GM19395 (cell line): Measurements from ENCODE around the gene KCTD19.
"Not testable (repeated sequence)": the region's sequence is repeated elsewhere in the genome, so short reads cannot be mapped to it uniquely, and the experiment has no call there.

Experiments used
- ATAC-seq: cut with Tn5 transposase; IDR thresholded peaks from one replicate; pipeline ENCODE4 v1.9.1; 2021; ENCODE audit warnings: mild to moderate bottlenecking, moderate library complexity; ENCODE audit not compliant: unreplicated experiment

The KCTD19 gene

DNA sequence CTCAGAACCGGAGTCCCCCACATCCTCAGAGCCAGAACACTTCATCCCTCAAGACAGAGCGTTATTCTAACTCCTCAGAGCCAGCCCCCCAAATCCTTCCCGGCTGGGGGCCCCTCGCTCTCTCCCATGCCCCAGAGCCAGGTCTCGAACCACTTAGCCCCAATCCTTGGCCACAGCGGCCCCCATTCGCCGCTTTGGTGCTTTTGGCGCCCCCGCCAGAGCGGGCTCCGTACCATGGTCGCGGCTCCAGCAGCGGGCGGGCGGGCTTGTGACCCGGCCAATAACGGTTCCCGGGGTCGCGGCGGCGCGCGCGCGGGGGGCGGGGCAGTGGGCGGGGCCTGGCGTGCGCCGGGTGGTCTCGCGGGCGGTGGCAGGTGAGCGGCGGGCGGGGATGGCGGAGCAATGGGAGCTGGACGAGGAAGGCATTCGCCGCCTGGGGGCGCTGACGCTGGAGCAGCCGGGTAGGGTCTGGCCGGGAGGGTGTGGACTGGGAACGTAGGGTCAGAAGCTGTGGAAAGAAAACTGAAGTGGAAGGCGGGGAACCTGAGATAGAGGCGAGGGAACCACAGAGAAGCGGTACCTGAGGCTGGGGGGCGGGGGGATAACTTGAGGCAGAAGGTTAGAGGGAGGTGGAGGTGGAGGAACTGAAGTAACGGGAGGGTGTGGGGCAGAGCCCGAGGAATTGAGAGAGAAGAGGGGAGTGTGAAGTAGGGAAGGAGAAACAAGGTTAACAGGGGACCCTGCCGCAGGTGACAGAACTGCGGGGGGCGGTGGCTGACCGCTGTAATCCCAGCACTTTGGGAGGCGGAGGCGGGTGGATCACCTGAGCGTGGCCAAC, at the start of gene KCTD19, which contains the start of gene LRRC36:
Gene KCTD19 (minus strand): TSS at position 270 of the 838 bp plus-strand sequence. CDS start 34 bp downstream, at position 236.
Gene LRRC36 (plus strand): TSS at position 344 of the 838 bp plus-strand sequence. CDS start 48 bp downstream, at position 392.
- ATAC-seq, result no peak

DNA sequence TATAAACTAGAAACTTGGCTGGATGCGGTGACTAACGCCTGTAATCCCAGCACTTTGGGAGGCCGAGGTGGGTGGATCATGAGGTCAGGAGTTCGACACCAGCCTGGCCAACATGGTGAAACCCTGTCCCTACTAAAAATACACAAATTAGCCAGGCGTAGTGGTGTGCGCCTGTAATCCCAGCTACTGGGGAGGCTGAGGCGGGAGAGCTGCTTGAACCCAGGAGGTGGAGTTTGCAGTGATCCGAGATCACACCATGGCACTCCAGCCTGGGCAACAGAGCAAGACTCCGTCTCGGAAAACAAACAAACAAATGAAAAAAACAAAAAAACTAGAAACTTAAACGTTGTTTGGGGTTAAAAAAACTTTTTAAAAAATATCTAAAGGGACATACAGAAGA, 49.5 kb upstream of the KCTD19 start:
- ATAC-seq, result not testable (repeated sequence)

DNA sequence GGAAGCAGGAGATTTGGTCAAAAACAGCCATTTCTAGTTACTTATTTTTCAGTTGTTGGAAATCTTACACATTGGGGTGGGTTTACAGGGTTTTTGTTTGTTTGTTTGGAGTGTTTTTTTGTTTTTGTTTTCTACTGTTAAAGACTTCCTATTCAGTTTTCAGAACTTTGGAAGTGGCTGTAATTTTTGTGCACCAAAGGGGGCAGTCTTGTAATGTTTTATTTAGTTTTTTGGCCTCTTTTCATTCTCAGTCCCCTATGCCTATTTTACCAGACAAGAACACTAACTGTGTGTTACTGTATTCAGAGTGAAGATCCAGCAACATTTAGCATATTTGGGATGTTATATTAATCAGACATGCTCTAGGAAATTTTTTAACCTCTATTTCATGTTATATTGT, 46.1 kb upstream of the KCTD19 start:
- no peak for ATAC-seq

DNA sequence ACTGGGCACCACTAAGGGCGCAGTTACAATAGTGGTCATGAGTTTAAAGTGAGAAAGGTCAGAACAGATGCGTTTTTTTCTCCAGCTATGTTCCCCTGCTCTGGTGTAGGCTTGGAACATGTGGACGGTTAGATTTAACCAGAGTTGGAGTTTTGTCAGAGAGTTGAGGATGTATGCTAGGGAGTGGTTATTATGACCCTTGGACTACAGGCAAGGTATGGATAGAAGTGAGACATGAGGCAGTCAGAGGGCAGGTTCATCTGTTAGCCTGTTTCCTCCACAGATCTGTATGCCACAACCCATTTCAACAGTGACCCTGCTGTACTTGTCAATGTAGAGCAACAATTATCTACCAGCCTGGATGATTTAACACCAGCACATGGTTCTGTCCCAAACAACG, 44.1 kb upstream of the KCTD19 start:
- ATAC-seq, result no peak

DNA sequence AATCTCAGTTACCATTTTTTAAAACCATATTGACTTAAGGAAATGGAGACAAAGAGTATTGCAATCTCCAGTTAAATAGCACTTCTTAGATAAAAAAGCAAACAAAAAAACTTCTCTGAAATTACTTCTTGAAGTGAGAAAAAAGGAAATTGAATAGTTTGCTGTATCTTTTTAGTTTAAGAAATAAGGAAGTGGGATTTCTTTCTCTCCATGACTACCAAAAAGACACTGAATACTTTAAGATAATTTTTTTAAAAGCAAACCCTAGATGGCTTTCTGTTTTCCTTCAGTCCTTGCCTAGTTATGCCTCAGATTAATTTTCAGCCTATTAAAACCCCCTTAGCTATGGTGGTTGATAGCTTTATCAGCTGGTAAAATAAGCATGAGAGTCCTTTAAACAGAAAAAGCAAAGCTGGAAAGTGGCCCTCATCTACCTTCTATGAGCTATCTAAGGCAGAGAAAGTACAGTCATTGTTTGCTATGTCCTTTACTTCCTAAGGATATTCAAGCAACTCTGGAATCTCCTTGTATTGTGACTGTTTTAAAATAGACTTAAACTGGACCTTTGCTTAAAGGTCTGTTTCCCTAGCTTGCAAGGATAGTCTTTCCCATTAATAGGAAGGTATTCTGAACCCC, 38.2 kb upstream of the KCTD19 start:
- no peak for ATAC-seq

DNA sequence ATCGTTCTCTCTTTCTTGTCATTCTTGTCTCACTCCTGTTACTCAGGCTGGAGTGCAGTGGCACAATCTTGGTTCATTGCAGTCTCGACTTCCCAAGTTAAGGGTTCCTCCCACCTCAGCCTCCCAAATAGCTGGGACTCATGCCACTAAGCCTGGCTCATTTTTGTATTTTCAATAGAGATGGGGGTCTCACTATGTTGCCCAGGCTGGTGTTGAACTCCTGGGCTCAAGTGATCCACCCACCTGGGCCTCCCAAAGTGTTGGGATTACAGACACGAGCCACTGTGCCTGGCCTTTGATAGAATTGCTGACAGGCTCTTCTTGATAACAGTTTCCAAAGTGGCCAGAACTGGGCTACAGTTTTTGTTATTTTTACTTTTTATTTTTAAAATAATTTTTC, 34.5 kb upstream of the KCTD19 start:
- no peak for ATAC-seq

DNA sequence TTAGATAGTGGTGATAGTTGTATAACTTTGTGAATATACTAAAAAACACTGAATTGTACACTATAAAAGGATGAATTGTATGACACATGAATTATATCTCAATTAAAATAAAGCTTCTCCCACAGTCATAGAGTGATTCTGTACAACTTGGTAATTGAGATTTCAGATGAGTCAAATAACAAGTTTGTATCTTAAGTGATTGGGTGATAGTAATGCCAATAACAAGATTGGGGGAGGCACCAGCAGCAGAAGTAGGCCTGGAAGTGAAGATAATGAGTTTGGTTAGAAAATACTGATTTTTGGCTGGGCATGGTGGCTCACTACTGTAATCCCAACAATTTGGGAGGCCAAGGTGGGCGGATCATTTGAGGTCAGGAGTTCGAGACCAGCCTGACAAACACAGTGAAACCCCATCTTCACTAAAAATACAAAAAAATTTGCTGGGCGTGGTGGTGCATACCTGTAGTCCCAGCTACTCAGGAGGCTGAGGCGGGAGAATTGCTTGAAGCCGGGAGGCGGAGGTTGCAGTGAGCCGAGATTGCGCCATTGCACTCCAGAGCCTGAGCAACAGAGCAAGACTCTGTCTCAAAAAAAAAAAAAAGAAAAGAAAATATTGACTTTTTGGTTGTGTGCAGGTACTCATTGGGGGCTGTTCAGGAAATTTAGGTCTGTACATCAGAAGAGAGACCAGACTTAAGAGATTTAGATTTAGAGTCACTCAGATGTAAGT, 33.2 kb upstream of the KCTD19 start:
- ATAC-seq, result not testable (repeated sequence)

DNA sequence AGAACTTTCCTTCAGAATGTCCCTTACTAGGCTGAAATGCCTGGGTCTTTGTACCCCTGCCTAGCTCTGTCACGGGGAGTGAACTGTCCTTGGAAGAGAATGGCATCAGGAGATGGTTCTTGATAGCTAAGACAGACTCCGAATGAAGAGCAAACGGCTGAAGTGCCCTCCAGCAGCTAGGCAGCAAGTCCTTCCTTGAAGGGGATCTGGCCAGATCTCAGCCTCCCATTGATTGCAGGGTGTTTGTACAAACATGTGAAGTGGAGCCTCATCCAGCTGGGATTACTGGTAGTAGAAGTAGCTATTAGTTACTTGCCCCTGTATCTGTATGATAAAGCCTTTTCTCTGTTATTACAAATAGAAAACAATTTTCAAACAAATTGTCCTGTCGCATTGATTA, 31.0 kb upstream of the KCTD19 start:
- ATAC-seq, result no peak

DNA sequence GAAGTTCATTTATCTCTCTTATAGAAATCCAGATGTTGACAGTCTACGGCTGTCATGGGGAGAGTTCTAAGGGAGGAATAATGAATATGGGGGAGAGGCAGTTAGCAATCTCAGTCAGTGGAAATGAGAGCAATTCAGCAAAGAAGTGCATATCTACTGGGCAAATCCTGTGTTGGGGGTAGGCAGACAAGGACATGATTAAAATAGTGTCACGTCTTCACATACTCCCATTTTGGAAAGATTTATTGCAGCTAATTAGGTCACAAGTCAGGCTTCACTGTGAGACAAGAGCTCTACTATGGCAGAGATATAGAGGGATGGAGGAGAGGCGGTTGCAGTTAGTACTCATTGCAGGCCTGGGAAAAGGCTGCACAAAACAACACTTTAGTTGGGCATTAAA, 29.9 kb upstream of the KCTD19 start:
- no peak for ATAC-seq

DNA sequence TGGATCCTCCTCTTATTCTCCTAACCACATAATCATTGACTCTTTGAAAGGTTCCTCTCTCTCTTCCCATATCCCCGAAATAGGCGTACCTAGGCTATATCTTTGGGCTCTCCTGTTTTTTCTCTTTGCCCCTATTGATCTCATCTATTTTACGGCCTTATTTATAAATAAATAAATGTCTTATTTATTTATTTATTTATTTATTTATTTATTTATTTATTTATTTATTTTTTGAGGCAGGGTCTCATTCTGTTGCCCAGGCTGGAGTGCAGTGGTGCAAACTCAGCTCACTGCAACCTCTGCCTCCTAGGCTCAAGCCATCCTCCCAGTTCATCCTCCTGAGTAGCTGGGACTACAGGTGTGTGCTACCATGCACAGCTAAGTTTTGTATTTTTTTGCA, 25.9 kb upstream of the KCTD19 start:
- not testable (repeated sequence) for ATAC-seq

DNA sequence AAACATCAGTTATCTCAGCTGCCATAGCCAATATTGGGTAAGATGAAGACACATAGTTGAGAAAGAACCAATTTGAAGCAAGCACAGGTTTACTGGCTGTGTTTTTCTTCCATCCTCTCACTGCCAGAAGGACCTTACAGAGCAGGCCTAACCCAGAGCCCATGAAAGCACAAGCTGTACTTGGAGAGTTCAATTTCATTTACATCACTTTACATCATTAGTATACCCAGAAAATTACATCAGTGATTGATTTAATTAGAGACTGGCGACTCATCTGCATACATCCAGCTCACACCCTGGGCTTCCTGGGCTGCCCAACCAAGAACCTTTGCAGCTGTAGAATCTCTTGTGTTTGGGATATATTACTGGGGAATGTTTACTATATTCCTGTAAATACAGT, 23.8 kb upstream of the KCTD19 start:
- no peak for ATAC-seq

DNA sequence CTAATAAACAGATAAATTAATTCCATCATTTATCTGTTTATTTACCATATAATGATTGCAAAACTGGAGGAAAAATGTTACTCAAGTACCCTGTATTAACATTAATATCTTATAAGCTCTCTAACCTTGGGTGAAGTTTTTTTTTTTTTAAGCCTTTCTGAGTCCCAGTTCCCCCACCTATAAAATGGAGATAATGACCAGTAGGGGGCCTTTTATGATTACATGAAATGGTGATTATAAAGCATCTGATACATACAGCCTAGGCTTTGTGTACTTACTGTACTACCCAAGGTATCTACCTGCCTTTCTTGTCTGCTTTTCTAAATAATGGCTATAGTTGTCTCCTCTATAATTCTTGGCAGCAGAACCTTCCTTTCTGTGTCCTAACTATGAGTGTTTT, 22.6 kb upstream of the KCTD19 start:
- ATAC-seq, result no peak

DNA sequence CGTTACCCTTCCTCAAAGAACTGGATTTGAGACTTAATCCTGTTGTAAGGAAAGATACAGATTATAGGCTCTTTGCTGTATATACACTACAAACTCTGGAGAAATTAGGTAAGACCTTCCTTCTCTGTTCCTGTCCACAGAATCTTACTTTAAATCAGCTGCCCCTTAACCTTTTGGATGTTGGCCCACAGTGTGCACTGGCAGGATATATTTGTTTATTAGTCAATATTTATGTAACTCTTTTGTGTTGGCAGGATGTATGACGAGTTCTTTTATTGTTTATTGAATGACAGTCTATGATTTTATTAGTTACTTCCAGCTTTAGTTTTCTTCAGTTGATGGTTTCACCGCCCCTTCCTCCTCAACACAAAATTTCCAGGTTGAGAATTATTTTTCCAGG, 19.8 kb upstream of the KCTD19 start:
- ATAC-seq, result no peak

DNA sequence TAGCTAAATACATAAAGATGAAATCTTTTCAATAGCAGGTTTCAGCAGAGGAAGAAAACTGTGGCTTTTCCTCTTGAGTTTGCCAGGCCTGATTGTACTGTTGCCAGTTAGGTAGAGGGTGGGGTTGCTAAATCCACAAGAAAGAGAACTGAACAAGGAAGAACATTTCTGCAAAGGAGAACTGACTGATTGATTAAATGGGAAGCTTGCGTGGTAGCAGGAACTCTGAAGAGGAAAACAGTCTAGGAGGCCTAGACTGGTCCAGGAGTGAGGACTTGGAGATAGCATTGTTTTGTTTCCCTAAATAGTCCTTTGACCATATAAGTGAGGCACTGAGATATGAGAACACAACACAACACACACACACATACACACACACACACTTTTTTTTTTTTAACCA, 18.9 kb upstream of the KCTD19 start:
- ATAC-seq, result no peak

DNA sequence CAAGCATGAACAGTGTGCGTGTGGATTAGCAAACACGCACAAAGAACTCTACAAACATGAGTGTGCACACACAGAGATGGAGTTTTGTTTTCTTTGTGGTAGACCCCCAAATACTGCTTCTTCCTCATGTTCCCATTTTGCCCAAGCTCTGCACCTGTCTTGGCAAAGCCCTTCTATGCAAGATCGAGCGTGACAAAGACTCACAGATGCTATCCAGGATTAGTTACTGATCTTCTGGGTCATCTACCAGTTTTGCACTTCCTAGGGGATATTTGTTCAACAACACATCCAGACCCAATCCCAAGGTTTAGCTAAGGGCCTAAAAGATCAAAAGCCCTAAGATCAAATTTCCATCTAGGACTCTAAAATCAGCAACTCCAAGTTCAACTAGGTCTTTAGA, 16.1 kb upstream of the KCTD19 start:
- no peak for ATAC-seq

DNA sequence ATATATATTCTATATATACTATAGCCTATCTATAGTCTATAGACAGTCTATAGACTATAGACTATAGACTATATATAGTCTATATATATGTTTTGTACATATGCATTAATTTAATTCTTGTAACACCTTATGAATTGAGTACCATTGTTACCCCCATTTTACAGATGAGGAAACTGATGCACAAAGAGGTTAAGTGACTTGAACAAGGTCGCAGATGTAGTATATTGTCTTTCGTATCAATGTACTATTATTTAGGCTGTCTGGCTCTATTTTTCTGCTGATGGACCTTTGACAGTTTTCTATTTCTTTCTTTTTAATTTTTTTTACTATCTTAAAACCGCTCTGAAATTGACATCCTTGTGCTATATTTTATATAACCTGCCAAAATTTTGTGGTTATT, 14.7 kb upstream of the KCTD19 start:
- no peak for ATAC-seq

DNA sequence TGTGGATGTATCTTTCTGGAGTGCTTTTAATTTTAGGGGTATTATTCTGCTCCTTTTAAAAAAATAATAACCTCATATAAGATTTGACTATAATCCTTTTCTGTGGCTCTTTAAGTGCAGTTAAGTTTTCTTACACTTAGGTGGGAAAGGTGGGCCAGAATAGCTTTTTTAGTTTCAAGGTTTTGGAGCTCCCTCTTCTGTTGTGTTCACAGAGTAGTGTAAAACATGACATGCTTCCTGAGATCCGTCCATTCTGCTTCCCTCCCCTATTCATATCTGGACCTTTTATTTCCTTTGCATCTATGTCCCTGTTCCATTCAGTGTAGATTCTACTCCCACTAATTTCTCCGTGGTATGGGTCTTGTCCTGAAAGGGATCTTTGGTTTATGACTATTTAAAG, 12.9 kb upstream of the KCTD19 start:
- ATAC-seq, result no peak

DNA sequence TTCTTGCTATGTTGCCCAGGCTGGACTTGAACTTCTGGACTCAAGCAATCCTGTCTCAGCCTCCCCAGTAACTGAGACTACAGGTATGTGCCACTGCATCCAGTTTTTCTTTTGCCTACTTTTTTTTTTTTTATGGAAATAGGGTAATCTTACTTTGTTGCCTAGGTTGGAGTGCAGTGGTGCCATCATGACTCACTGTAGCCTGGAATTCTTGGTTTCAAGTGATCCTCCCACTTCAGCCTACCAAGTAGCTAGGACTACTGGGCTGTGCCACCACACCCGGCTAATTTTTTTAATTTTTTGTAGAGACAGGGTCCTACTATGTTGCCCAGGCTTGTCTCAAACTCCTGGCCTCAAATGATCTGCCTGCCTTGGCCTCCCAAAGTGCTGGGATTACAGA, 10.1 kb upstream of the KCTD19 start:
- ATAC-seq, result no peak

DNA sequence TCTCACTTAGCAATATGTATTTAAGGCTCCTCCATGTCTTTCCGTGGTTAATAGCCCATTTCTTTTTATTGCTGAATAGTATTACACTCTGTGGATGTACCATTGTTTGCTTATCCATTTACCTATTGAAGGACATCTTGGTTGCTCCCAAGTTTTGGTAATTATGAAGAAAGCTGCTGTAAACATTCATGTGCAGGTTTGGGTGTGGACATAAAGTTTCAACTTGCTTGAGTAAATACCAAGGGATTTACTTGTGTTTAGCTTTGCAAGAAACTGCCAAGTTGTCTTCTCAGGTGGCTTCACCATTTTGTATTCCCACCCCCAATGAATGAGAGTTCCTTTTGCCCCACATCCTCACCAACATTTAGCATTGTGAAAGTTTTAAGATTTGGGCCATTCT, 9.6 kb upstream of the KCTD19 start:
- ATAC-seq, result no peak

DNA sequence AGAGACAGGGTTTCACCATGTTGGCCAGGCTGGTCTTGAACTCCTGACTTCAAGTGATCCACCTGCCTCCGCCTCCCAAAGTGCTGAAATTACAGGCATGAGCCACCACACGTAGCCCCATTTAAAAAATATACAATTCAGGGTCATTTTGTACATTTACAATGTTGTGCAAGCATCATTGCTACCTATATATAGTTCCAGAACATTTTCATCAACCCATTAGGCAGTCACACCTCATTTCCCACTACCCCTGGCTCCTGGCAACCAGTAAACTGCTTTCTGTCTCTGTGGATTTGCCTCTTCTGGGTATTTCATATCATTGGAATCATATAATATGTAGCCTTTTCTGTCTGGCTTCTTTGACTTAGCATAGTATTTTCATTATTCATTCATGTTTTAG, 6.8 kb upstream of the KCTD19 start:
- ATAC-seq, result no peak

DNA sequence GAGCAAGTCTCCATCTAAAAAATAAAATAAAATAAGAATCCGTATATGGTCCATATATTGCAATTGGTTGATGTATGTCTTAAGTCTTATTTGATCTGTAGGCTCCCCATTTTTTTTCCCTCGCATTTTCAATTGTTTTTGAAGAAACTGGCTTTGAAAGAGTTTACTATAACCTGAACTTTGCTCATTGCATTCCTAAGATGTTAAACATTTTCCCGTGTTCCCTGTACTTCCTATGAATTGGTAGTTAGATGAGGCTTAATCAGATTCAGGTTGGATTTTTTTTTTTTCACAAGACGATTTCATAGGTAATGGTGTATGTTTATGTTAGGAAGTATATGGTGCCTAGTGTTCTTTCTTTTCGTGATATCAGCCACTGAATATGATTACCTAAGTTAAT, 3.4 kb upstream of the KCTD19 start:
- no peak for ATAC-seq

DNA sequence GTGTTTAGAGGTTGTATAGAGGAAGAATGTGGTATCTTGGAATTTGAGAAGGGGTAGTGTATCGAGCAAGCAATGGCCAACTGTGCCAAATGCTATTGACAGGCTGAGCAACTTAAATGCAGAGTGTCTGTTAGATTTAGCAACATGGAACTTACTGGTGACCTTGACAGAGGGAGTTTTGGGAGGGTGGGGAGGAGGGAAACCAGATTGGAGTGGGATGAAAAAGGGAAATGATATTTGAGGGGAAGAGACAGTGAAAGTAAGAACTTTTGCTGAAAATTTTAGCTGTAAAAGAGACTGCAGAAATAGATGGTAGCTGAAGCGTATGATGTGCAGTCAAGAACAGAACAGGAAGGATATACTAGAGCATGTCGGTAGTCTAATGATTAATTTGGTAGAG, 1.2 kb upstream of the KCTD19 start:
- ATAC-seq, result no peak
